ENCODE data around the gene BCL2.

BCL2 gene

GRCh38 chr18:63326011-63326410 lies 6.4 kb upstream of the BCL2 start:
- no peak for DNase-seq (ENCODE audit: low spot score)

DNA sequence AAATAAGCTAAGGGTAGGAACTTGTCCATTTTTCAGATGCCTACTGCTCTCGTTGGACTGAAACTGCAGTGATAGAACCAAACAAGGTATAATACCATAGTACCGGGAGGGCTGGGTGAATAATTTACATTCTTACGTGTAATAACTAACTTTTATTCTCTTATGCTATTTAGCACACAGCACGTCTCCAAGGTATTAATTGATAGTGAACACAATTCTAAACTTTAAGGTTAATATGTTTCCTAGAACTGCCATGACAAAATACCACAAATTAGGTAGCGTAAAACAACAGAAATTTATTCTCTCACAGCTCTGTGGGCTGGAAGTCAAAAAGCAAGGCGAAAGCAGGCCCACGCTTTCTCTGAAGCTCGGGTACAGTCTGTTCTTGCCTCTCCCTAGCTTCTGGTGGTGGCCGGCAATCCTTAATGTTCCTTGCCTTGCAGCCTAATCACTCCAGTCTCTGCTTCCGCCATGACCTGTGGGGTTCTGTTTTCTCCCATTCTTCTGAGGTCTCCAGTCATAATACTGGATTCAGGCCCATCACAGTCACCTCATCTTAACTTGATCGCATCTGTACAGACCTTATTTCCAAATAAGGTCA lies 5.6 kb upstream of the BCL2 start:
- DNase-seq (ENCODE audit: low spot score): no peak

- DNase-seq (ENCODE audit: low spot score): peak; percentile 63
These were observed 3.5 kb upstream of the BCL2 start for GRCh38 chr18:63322908-63323634.

DNA sequence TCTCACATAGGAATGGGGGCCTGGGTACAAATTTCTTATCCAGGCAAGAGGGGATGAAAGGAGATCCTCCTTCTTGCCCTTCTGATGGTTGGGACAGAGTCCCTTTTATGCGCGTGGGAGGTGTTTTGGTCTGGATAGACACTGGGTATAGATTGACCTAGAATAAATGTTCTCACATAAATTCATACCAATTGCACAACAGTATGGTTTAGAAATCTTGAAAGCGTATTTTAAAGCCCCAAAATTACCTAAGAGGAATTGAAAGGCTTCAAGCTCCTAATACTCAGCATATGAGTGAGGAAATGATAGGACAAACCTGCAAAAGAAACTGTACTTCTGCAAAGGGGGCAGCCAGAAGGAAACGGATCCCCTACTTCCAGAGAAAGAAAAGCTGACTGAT lies 2.6 kb upstream of the BCL2 start:
- no peak for DNase-seq (ENCODE audit: low spot score)

- DNase-seq (ENCODE audit: low spot score): no peak
These were observed 1.7 kb upstream of the BCL2 start for GRCh38 chr18:63321291-63321690.

GRCh38 chr18:63320975-63321265 lies 1.4 kb upstream of the BCL2 start:
- no peak for DNase-seq (ENCODE audit: low spot score)

- DNase-seq (ENCODE audit: low spot score): peak; percentile 88
These were observed 780 bp upstream of the BCL2 start for GRCh38 chr18:63320123-63320974.

- DNase-seq (ENCODE audit: low spot score): no peak
These were observed 633 bp downstream of the BCL2 start for GRCh38 chr18:63318889-63319382.

DNA sequence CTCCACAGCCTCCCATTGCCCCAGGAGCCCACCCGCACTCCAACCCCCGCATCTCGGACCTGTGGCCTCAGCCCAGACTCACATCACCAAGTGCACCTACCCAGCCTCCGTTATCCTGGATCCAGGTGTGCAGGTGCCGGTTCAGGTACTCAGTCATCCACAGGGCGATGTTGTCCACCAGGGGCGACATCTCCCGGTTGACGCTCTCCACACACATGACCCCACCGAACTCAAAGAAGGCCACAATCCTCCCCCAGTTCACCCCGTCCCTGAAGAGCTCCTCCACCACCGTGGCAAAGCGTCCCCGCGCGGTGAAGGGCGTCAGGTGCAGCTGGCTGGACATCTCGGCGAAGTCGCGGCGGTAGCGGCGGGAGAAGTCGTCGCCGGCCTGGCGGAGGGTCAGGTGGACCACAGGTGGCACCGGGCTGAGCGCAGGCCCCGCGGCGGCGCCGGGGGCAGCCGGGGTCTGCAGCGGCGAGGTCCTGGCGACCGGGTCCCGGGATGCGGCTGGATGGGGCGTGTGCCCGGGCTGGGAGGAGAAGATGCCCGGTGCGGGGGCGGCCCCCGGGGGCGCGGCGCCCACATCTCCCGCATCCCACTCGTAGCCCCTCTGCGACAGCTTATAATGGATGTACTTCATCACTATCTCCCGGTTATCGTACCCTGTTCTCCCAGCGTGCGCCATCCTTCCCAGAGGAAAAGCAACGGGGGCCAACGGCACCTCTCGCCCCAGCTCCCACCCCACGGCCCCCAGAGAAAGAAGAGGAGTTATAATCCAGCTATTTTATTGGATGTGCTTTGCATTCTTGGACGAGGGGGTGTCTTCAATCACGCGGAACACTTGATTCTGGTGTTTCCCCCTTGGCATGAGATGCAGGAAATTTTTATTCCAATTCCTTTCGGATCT lies 1.3 kb downstream of the BCL2 start:
- DNase-seq (ENCODE audit: low spot score): peak; percentile 82

DNA sequence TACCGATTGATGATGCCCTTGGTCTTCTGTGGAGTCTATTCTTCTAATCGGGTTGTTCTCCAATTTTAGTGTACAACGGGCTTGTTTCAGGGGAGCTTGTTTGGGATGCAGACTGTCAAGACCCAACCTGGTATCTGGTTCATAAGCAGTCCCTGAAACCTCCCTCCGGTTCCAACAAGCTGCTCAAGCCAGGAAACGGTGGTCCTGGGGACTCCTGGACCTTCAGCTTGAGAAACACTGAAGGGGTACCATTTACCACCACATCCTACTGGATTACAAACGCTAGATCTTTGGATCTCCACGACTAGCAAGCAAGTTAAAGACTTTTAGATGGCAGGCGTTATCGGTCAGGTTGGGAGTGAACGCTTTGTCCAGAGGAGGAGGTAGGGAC lies 2.0 kb downstream of the BCL2 start:
- no peak for DNase-seq (ENCODE audit: low spot score)

- DNase-seq (ENCODE audit: low spot score): no peak
These were observed 2.7 kb downstream of the BCL2 start for GRCh38 chr18:63316612-63317555.

GRCh38 chr18:63315876-63316275 lies 3.7 kb downstream of the BCL2 start:
- no peak for DNase-seq (ENCODE audit: low spot score)

- DNase-seq (ENCODE audit: low spot score): no peak
These were observed 4.4 kb downstream of the BCL2 start for GRCh38 chr18:63315131-63315662.

GRCh38 chr18:63314062-63314790 lies 5.3 kb downstream of the BCL2 start:
- no peak for DNase-seq (ENCODE audit: low spot score)

DNA sequence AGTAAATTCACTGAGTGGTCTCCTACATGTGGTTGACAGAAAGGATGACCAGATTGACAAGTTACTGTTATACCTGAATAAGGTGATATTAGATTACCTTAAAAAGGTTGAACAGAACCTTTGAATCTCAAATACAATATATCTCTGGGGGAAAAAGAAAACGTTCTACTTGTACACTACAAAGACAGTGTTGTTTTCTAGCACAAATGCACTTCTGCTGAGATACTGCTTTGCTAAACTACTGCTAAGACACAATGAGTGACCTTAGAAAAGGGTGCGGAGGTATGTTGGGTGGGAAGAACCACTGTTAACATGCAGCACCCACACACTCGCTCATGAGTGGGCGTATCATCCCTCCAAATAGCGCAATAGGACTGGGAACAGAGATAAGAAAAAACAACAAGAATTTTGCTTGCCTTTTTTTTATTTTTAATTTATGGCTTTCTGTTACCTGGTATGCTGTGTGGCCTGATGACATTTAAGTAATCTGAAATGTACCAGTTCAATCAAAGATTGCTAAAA lies 6.1 kb downstream of the BCL2 start:
- no peak for DNase-seq (ENCODE audit: low spot score)

DNA sequence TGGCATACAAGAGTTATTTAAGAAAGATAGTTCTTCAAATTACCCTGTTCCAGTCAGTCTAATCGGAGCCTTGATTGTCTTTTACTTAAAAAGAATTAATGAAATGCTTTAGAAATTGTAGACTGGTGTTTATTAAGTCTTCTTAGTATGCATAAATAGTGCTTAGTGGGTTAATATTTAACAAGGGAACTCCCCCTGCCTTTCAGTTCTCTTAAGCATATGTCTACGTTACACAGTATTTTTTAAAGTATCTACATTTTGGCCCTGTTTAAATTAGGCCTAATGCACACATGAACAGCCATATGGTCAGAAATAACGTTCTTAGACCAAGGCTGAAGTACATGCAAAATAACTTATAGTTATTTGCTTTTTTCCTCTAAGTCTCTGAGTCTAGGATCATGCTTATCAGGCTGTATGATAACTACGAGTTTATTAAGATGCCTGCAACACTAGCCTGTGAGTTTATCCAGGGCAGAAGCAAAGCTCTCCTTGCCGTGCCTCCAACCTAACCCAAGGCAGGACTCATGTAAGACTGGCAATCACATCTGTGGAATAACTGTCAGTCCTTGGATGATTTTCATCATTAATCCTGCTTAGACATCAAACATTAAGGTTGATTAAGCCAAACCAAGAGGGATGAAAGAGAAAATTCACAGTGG lies 6.7 kb downstream of the BCL2 start:
- no peak for DNase-seq (ENCODE audit: low spot score)

DNA sequence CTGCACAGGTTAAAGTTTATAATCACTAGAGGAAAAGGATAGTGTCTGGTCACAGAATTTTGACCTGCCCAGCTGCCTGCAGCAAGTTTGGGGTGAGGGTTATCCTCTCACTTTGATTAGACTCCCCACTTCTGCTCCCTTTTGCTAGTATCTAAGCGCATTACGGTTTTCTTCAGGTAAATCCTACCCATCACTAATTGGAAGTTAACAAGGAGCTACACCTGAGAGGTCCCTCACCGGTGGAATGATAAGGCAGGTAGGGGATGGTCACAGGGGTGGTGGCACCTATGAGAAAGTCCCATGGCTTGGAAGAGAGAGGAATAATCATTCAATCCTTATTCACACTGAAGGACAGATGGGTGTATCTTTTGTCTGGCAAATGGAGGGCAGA lies 7.6 kb downstream of the BCL2 start:
- DNase-seq (ENCODE audit: low spot score): no peak

DNA sequence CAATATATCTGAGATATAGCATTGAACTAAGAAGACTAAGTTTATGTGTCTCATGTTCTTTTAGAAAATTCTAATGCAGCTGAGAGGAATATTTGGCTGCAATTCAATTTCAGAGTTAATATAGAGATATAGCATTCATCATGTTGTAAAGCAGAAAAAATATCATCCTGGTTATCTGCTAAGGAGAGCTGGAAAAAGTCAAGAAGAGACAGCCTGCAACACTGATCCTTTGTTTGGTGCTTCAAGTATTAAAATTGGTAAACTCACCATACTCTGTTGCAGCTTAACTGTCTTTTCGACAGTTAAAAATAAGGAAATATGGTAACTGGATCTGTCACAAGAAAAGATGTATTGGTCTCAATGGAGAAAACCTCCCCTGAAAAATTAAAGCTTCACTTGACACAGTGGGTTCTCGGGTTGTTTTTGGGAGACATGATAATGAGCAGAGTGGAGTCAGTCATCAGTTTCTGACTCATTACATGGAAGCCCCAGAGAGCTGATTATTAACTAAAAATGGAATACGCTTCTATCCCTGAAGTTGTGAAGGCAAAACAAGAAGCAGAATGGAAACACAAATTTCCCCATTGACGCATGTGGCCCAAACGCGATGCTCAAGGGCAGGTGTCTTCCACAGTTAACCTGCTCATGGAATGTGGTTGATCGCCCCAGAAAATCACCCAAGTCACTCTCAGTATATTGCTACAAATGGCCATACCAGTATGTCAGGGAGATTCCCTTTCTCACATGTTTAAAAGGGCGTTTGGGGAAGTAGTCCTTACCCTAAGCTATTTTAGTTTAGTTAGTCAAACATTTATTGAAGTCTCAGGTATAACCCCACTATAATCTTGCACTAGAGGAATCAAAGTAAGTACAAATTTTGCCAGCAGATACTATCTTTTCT lies 8.2 kb downstream of the BCL2 start:
- no peak for DNase-seq (ENCODE audit: low spot score)

Data from CD4-positive, alpha-beta T cell treated with Interleukin-6 at 100 ng/mL for 8 hours (primary cell).